ENCODE data around the gene TAOK3.

- TF ChIP-seq SIN3A (IDR thresholded peaks at IDR 0.05; ENCODE audit: borderline replicate concordance in 2 of 2, control insufficient read depth in 1 of 2, low read depth in 2 of 2, low read length in 2 of 2) = no peak
- TF ChIP-seq, protein P1, sequence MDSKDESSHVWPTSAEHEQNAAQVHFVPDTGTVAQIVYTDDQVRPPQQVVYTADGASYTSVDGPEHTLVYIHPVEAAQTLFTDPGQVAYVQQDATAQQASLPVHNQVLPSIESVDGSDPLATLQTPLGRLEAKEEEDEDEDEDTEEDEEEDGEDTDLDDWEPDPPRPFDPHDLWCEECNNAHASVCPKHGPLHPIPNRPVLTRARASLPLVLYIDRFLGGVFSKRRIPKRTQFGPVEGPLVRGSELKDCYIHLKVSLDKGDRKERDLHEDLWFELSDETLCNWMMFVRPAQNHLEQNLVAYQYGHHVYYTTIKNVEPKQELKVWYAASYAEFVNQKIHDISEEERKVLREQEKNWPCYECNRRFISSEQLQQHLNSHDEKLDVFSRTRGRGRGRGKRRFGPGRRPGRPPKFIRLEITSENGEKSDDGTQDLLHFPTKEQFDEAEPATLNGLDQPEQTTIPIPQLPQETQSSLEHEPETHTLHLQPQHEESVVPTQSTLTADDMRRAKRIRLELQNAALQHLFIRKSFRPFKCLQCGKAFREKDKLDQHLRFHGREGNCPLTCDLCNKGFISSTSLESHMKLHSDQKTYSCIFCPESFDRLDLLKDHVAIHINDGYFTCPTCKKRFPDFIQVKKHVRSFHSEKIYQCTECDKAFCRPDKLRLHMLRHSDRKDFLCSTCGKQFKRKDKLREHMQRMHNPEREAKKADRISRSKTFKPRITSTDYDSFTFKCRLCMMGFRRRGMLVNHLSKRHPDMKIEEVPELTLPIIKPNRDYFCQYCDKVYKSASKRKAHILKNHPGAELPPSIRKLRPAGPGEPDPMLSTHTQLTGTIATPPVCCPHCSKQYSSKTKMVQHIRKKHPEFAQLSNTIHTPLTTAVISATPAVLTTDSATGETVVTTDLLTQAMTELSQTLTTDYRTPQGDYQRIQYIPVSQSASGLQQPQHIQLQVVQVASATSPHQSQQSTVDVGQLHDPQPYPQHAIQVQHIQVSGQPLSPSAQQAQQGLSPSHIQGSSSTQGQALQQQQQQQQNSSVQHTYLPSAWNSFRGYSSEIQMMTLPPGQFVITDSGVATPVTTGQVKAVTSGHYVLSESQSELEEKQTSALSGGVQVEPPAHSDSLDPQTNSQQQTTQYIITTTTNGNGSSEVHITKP (IDR thresholded peaks at IDR 0.05; ENCODE audit: partially characterized antibody) = no peak
- TF ChIP-seq CTCF (IDR thresholded peaks at IDR 0.05 in 2 of 3, conservative IDR thresholded peaks at IDR 0.05 in 1 of 3; ENCODE audit: insufficient read depth in 2 of 3, low read depth in 1 of 3, low read length in 3 of 3) = no peak
- TF ChIP-seq E4F1 (CRISPR knock-in tag; IDR thresholded peaks at IDR 0.05; ENCODE audit: borderline replicate concordance) = no peak
- TF ChIP-seq NFIC (IDR thresholded peaks at IDR 0.05) = no peak
- TF ChIP-seq, protein P2, sequence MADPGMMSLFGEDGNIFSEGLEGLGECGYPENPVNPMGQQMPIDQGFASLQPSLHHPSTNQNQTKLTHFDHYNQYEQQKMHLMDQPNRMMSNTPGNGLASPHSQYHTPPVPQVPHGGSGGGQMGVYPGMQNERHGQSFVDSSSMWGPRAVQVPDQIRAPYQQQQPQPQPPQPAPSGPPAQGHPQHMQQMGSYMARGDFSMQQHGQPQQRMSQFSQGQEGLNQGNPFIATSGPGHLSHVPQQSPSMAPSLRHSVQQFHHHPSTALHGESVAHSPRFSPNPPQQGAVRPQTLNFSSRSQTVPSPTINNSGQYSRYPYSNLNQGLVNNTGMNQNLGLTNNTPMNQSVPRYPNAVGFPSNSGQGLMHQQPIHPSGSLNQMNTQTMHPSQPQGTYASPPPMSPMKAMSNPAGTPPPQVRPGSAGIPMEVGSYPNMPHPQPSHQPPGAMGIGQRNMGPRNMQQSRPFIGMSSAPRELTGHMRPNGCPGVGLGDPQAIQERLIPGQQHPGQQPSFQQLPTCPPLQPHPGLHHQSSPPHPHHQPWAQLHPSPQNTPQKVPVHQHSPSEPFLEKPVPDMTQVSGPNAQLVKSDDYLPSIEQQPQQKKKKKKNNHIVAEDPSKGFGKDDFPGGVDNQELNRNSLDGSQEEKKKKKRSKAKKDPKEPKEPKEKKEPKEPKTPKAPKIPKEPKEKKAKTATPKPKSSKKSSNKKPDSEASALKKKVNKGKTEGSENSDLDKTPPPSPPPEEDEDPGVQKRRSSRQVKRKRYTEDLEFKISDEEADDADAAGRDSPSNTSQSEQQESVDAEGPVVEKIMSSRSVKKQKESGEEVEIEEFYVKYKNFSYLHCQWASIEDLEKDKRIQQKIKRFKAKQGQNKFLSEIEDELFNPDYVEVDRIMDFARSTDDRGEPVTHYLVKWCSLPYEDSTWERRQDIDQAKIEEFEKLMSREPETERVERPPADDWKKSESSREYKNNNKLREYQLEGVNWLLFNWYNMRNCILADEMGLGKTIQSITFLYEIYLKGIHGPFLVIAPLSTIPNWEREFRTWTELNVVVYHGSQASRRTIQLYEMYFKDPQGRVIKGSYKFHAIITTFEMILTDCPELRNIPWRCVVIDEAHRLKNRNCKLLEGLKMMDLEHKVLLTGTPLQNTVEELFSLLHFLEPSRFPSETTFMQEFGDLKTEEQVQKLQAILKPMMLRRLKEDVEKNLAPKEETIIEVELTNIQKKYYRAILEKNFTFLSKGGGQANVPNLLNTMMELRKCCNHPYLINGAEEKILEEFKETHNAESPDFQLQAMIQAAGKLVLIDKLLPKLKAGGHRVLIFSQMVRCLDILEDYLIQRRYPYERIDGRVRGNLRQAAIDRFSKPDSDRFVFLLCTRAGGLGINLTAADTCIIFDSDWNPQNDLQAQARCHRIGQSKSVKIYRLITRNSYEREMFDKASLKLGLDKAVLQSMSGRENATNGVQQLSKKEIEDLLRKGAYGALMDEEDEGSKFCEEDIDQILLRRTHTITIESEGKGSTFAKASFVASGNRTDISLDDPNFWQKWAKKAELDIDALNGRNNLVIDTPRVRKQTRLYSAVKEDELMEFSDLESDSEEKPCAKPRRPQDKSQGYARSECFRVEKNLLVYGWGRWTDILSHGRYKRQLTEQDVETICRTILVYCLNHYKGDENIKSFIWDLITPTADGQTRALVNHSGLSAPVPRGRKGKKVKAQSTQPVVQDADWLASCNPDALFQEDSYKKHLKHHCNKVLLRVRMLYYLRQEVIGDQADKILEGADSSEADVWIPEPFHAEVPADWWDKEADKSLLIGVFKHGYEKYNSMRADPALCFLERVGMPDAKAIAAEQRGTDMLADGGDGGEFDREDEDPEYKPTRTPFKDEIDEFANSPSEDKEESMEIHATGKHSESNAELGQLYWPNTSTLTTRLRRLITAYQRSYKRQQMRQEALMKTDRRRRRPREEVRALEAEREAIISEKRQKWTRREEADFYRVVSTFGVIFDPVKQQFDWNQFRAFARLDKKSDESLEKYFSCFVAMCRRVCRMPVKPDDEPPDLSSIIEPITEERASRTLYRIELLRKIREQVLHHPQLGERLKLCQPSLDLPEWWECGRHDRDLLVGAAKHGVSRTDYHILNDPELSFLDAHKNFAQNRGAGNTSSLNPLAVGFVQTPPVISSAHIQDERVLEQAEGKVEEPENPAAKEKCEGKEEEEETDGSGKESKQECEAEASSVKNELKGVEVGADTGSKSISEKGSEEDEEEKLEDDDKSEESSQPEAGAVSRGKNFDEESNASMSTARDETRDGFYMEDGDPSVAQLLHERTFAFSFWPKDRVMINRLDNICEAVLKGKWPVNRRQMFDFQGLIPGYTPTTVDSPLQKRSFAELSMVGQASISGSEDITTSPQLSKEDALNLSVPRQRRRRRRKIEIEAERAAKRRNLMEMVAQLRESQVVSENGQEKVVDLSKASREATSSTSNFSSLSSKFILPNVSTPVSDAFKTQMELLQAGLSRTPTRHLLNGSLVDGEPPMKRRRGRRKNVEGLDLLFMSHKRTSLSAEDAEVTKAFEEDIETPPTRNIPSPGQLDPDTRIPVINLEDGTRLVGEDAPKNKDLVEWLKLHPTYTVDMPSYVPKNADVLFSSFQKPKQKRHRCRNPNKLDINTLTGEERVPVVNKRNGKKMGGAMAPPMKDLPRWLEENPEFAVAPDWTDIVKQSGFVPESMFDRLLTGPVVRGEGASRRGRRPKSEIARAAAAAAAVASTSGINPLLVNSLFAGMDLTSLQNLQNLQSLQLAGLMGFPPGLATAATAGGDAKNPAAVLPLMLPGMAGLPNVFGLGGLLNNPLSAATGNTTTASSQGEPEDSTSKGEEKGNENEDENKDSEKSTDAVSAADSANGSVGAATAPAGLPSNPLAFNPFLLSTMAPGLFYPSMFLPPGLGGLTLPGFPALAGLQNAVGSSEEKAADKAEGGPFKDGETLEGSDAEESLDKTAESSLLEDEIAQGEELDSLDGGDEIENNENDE (IDR thresholded peaks at IDR 0.05; ENCODE audit: low read depth, low read length) = no peak
- no peak for TF ChIP-seq POLR2A (conservative IDR thresholded peaks at IDR 0.05)
- TF ChIP-seq SIN3B (IDR thresholded peaks at IDR 0.05; ENCODE audit: low read depth) = no peak
- TF ChIP-seq ZNF23 (CRISPR knock-in tag; IDR thresholded peaks at IDR 0.05) = no peak
These were observed 61.0 kb downstream of the TAOK3 start for GRCh38 chr12:118311666-118312065.

All from K562 (cell line).